Dendritic cell treated with granulocyte-macrophage colony-stimulating factor and Interleukin-4, amounts not matched to agents 40 ng/mL and 50 ng/mL, for 4 days (primary cell): ENCODE results near the gene POLE2.
"Not testable (repeated sequence)": the region's sequence is repeated elsewhere in the genome, so short reads cannot be mapped to it uniquely, and the experiment has no call there.

Source experiments
- H3K27ac Mint-ChIP-seq: one replicate; pipeline ENCODE4 v1.8.0; 2022; ENCODE audit warnings: mild to moderate bottlenecking, mixed read lengths
- H3K27me3 Mint-ChIP-seq: one replicate; pipeline ENCODE4 v1.8.0; 2022; ENCODE audit warnings: mild to moderate bottlenecking, mixed read lengths
- H3K36me3 Mint-ChIP-seq: one replicate; pipeline ENCODE4 v1.8.0; 2022; ENCODE audit warnings: low read depth, mixed read lengths
- H3K4me1 Mint-ChIP-seq: one replicate; pipeline ENCODE4 v1.8.0; 2022; ENCODE audit warnings: low read depth, mixed read lengths
- H3K4me3 Mint-ChIP-seq: one replicate; pipeline ENCODE4 v1.8.0; 2022; ENCODE audit warnings: mild to moderate bottlenecking, moderate library complexity, mixed read lengths
- H3K9me3 Mint-ChIP-seq: one replicate; pipeline ENCODE4 v1.8.0; 2022; ENCODE audit warnings: mixed read lengths
- intact Hi-C: fragments of 100-400 bp; cut with micrococcal nuclease; formaldehyde crosslinking; loops from one replicate; pipeline ENCODE4 v1.15.0; 2022

The POLE2 gene, protein sequence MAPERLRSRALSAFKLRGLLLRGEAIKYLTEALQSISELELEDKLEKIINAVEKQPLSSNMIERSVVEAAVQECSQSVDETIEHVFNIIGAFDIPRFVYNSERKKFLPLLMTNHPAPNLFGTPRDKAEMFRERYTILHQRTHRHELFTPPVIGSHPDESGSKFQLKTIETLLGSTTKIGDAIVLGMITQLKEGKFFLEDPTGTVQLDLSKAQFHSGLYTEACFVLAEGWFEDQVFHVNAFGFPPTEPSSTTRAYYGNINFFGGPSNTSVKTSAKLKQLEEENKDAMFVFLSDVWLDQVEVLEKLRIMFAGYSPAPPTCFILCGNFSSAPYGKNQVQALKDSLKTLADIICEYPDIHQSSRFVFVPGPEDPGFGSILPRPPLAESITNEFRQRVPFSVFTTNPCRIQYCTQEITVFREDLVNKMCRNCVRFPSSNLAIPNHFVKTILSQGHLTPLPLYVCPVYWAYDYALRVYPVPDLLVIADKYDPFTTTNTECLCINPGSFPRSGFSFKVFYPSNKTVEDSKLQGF

GRCh38 chr14:49687942-49688700 lies at the start of gene POLE2:
Gene POLE2, minus strand, starts transcription at chr14:49688214. Its CDS starts 11 bp downstream, at chr14:49688203.
- Mint-ChIP-seq H3K4me1 (peaks cover 37% of the 10 kb centered on the region), H3K27ac (peak within 1 kb of the TSS; percentile 86)

GRCh38 chr14:49735669-49736068 lies 47.7 kb upstream of the POLE2 start:
- H3K4me1 Mint-ChIP-seq, H3K27me3 Mint-ChIP-seq, H3K27ac Mint-ChIP-seq, H3K9me3 Mint-ChIP-seq, intact Hi-C loops, H3K4me3 Mint-ChIP-seq: not testable (repeated sequence)
- peaks cover 19% of the 10 kb centered on the region for H3K36me3 Mint-ChIP-seq

More at GRCh38 chr14:49687942-49688700, at the start of gene POLE2:
- Mint-ChIP-seq H3K9me3 (no peaks in the 10 kb centered on the region), H3K27me3 (no peaks in the 10 kb centered on the region), H3K4me3 (peak within 1 kb of the TSS; percentile 81), H3K36me3 (no peaks in the 10 kb centered on the region)
- intact Hi-C loops, result loop anchor here (5.0 kb wide), 1 partner anchor 51 kb away; the partner anchor contains the start of gene DNAAF2

DNA sequence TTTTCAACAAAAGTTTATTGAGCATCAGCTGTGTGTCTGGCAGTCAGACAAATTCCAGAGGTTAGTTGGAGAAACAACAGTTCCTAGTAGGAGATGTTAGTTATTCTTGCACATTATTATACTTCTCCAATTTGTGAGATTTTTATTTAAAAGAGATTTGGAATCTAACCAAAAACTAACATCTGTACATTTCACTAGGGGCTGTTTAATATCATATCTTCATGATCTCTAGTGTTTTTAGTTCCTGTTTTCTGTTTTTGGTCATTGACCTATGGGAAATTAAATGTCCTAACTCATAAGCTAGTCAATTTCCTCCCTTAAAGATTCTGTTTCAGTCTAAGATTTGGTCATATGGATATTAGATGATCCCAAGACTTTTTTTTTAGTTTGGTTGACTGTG lies 45.8 kb upstream of the POLE2 start:
- no peaks in the 10 kb centered on the region for H3K27me3 Mint-ChIP-seq
- no peak overlapping the region for H3K4me3 Mint-ChIP-seq
- H3K4me1 Mint-ChIP-seq, result no peaks in the 10 kb centered on the region
- no peak overlapping the region for H3K27ac Mint-ChIP-seq
- H3K36me3 Mint-ChIP-seq, result peaks cover 19% of the 10 kb centered on the region
- H3K9me3 Mint-ChIP-seq, result no peaks in the 10 kb centered on the region
- intact Hi-C loops, result no loop called here

DNA sequence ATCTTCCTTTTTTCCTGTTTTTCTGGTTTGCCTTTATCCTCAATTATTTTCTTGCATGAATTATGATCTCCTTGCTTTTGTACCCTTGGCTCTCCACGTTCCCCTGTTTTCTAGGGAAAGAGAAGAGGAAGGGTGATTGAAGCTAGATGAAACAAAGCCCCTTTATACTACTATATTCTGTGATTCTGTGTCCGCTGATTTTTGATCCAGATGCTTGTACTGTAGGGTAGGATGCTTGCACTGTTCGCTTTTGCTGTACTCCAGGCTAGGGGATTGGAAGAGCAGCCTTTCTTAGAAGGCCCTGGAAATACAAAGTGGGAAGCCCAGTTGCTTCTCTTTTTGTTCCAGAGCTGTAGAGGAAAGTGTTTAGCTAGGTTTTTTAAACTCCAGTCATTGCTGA lies 44.9 kb upstream of the POLE2 start:
- Mint-ChIP-seq H3K27me3 (no peaks in the 10 kb centered on the region), H3K9me3 (no peaks in the 10 kb centered on the region), H3K4me1 (no peaks in the 10 kb centered on the region), H3K36me3 (peaks cover 21% of the 10 kb centered on the region), H3K27ac (no peak overlapping the region), H3K4me3 (no peak overlapping the region)
- intact Hi-C loops, result no loop called here

DNA sequence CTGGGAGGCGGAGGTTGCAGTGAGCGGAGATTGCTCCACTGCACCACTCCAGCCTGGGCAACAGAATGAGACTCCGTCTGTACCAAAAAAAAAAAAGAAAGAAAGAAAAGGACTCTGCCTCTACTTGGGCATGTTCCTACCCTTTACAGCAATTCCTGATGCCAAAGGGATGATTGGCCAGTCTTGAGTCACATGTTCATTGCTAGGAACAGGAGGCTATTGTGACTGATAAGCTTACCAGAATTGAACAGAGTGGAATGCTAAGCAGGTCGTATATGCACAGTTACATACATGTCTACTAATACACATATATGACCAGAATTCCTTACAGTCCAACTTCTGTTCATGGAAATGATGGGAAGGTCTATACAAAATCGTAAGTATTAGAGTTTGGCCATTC lies 39.2 kb upstream of the POLE2 start:
- H3K4me1 Mint-ChIP-seq, result no peaks in the 10 kb centered on the region
- peaks cover 41% of the 10 kb centered on the region for H3K36me3 Mint-ChIP-seq
- H3K9me3 Mint-ChIP-seq, result peaks cover 6% of the 10 kb centered on the region
- H3K4me3 Mint-ChIP-seq, result no peak overlapping the region
- no peaks in the 10 kb centered on the region for H3K27me3 Mint-ChIP-seq
- intact Hi-C loops, result no loop called here
- no peak overlapping the region for H3K27ac Mint-ChIP-seq

- Mint-ChIP-seq H3K9me3 (peaks cover 21% of the 10 kb centered on the region), H3K36me3 (peaks cover 52% of the 10 kb centered on the region)
- intact Hi-C loops, H3K4me1 Mint-ChIP-seq, H3K27ac Mint-ChIP-seq, H3K4me3 Mint-ChIP-seq, H3K27me3 Mint-ChIP-seq: not testable (repeated sequence)
Observed at GRCh38 chr14:49721733-49722435, 33.9 kb upstream of the POLE2 start.

DNA sequence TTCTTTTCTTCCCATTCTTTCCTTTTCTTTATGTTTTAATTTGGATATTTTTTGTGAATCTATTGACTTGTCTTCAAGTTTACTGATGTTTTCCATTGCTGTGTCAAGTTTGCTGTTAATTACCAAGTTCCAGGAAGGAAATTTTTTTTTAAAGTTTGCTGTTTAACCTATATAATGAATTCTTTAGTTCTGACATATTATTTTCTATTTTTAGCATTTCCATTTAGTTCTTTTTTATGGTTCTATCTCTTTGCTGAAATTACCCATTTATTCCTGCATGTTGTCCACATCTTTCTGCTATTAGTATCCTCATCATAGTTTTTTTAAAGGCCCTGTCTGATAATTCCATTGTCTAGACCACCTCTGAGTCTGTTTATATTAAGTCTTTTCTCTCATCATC lies 32.7 kb upstream of the POLE2 start:
- Mint-ChIP-seq H3K4me1 (no peaks in the 10 kb centered on the region), H3K9me3 (peaks cover 21% of the 10 kb centered on the region), H3K4me3 (no peak overlapping the region), H3K27ac (no peak overlapping the region), H3K27me3 (no peaks in the 10 kb centered on the region), H3K36me3 (peaks cover 41% of the 10 kb centered on the region)
- intact Hi-C loops, result no loop called here

- H3K9me3 Mint-ChIP-seq, H3K27me3 Mint-ChIP-seq, intact Hi-C loops, H3K4me3 Mint-ChIP-seq, H3K27ac Mint-ChIP-seq: not testable (repeated sequence)
- Mint-ChIP-seq H3K36me3 (peaks cover 26% of the 10 kb centered on the region), H3K4me1 (peaks cover 13% of the 10 kb centered on the region)
Observed at GRCh38 chr14:49710993-49711392, 23.0 kb upstream of the POLE2 start.

DNA sequence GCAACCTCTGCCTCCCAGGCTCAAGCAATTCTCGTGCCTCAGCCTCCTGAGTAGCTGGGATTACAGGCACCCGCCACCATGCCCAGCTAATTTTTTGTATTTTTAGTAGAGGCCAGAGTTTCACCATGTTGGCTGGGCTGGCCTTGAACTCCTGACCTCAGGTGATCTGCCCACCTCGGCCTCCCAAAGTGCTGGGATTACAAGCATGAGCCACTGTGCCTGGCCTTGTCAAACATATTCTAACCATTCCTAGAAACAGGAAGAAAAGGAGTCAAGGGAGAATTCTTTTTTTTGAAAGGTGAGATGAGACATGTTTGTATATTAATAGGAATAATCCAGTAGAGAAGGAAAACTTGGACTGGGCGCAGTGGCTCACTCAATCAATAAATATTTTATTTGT lies 16.5 kb upstream of the POLE2 start:
- intact Hi-C loops, H3K9me3 Mint-ChIP-seq, H3K27ac Mint-ChIP-seq, H3K27me3 Mint-ChIP-seq, H3K4me3 Mint-ChIP-seq: not testable (repeated sequence)
- Mint-ChIP-seq H3K4me1 (peaks cover 13% of the 10 kb centered on the region), H3K36me3 (peaks cover 28% of the 10 kb centered on the region)

DNA sequence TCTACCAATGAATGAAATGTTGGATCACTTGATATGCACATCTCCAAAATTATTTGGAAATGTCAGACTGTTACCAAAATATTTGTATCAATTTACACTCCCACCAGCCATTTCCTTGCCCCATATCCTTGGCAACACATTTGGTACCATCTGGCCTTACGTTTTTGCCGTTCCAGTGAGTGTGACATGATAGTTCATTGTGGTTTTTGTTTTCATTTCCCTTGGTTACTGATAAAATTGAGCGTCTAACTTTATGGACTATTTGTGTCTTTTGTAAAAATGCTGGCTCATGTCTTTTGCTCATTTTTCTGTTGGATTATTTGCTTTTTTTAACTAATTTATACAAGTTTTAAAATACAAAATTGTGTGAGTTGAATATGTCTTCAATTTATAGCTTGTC lies 16.0 kb upstream of the POLE2 start:
- H3K27ac Mint-ChIP-seq, result no peak overlapping the region
- intact Hi-C loops, result no loop called here
- no peak overlapping the region for H3K4me3 Mint-ChIP-seq

DNA sequence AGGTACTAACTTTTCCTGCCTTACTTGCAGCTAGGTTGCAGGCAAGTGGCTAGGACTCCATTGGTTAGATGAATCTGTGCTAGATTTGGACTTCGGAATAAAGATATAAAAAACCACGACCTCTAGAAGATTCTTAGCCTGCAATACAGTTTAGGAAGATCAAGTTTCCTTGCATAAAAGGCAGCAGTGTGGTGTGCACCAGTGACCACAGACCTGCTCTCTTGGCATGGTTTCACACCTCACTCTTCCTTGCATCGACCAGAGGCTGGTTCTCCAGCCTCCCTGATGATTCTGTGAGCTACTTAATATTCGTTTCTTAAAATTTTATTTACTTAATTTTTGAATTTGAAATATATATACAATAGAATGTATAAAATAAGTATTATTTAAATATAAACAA lies 14.7 kb upstream of the POLE2 start:
- Mint-ChIP-seq H3K27ac (no peak overlapping the region), H3K4me1 (peaks cover 13% of the 10 kb centered on the region), H3K9me3 (no peaks in the 10 kb centered on the region), H3K4me3 (no peak overlapping the region), H3K36me3 (peaks cover 24% of the 10 kb centered on the region), H3K27me3 (no peaks in the 10 kb centered on the region)
- intact Hi-C loops, result no loop called here

More for the DNA sequence above, 16.0 kb upstream of the POLE2 start:
- H3K36me3 Mint-ChIP-seq, result peaks cover 24% of the 10 kb centered on the region
- peaks cover 13% of the 10 kb centered on the region for H3K4me1 Mint-ChIP-seq
- no peaks in the 10 kb centered on the region for H3K27me3 Mint-ChIP-seq
- H3K9me3 Mint-ChIP-seq, result no peaks in the 10 kb centered on the region

GRCh38 chr14:49693735-49694124 lies 5.7 kb upstream of the POLE2 start:
- intact Hi-C loops, result loop anchor here (1.0 kb wide), 1 partner anchor 74 kb away; no protein-coding TSS in a partner anchor
- Mint-ChIP-seq H3K27ac (peak overlapping the region; percentile 83), H3K4me3 (peak overlapping the region; percentile 75), H3K4me1 (peaks cover 25% of the 10 kb centered on the region)
- H3K27me3 Mint-ChIP-seq, H3K36me3 Mint-ChIP-seq, H3K9me3 Mint-ChIP-seq: not testable (repeated sequence)

DNA sequence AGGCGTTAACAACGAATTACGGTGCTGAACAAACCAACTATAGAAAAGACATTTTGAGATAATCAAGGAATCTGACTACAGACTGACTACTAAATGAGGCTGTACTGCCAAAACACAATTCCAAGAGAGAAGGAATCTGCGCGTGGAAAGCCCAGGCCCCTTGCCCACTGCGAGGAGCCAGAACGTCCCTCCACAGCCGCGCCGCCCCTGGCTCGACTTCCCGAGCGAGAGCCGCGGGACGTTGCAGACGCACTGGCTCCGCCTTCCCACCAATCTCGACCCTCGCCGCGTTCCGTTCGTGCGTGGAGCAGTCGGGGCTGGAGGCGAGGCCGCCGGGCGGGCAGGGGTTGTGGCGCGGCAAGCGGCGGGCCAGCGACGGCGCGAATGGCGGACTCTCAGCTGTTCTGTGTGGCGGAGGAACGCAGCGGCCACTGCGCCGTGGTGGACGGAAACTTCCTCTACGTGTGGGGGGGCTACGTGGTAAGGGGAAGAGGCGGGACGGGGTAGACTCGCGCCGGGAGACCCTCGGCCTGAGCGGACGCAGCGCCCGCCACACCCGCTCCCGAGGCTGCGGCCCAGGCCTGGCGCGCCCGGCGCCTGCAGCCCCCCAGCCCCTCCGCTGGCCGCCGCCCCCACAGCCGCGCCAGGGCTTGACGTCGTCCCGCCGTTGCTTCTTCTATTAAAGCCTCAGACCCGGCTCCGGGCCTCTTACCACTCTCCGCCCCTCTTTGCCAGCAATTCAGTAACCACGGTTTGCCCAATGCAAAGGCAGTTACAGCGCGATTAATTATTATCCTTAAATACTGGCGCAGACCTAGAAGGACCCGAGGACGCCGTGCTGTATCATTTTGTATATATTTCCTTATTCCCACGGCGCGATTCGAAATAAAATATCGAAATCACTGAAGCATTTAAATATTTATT lies 5.1 kb upstream of the POLE2 start, which contains the start of gene KLHDC1:
TSS of gene KLHDC1 (plus strand) at position 310 of the 924 bp plus-strand sequence. CDS start at position 385, 75 bp downstream.
- H3K9me3 Mint-ChIP-seq, result no peaks in the 10 kb centered on the region
- H3K4me3 Mint-ChIP-seq, result peak within 1 kb of the TSS; percentile 75
- no peaks in the 10 kb centered on the region for H3K27me3 Mint-ChIP-seq
- peaks cover 31% of the 10 kb centered on the region for H3K4me1 Mint-ChIP-seq
- H3K27ac Mint-ChIP-seq, result peak within 1 kb of the TSS; percentile 83
- intact Hi-C loops, result loop anchor here (1.0 kb wide), 1 partner anchor 74 kb away; no protein-coding TSS in a partner anchor
- H3K36me3 Mint-ChIP-seq, result peaks cover 8% of the 10 kb centered on the region
